ENCODE data around the gene CYYR1.

Gene CYYR1

GRCh38 chr21:26422138-26422537 is 150.9 kb downstream of the CYYR1 start:
- no peak overlapping the region for H3K4me3 ChIP-seq (IDR thresholded peaks at IDR 0.05; ENCODE audit: insufficient read depth, low read depth, low read length)
- H4K20me1 ChIP-seq (ENCODE audit: insufficient read depth) = no peaks in the 10 kb centered on the region
- H3K79me2 ChIP-seq (ENCODE audit: insufficient read depth, low read depth) = no peaks in the 10 kb centered on the region
- H3K4me1 ChIP-seq (ENCODE audit: low read depth, poor library complexity, severe bottlenecking) = no peaks in the 10 kb centered on the region
- no peak overlapping the region for H2AFZ ChIP-seq (ENCODE audit: low read depth)
- H3K27ac ChIP-seq = no peak overlapping the region
- H3K9ac ChIP-seq = no peak overlapping the region
- H3K36me3 ChIP-seq (ENCODE audit: insufficient read depth) = no peaks in the 10 kb centered on the region
- TF ChIP-seq CTCF (conservative IDR thresholded peaks at IDR 0.05; ENCODE audit: low read depth, low read length) = no peak
- H3K4me2 ChIP-seq = no peak overlapping the region
- H3K27me3 ChIP-seq (ENCODE audit: insufficient read depth, low read depth) = no peaks in the 10 kb centered on the region

- Histone ChIP-seq H3K4me2 (no peak overlapping the region), H4K20me1 (ENCODE audit: insufficient read depth) (no peaks in the 10 kb centered on the region)
Observed at GRCh38 chr21:26421724-26422123, 151.4 kb downstream of the CYYR1 start.

More at GRCh38 chr21:26421724-26422123, 151.4 kb downstream of the CYYR1 start:
- Histone ChIP-seq H3K4me3 (IDR thresholded peaks at IDR 0.05; ENCODE audit: insufficient read depth, low read depth, low read length) (no peak overlapping the region), H3K79me2 (ENCODE audit: insufficient read depth, low read depth) (no peaks in the 10 kb centered on the region), H3K9ac (no peak overlapping the region), H3K36me3 (ENCODE audit: insufficient read depth) (no peaks in the 10 kb centered on the region), H3K27ac (no peak overlapping the region), H3K27me3 (ENCODE audit: insufficient read depth, low read depth) (no peaks in the 10 kb centered on the region), H2AFZ (ENCODE audit: low read depth) (no peak overlapping the region), H3K4me1 (ENCODE audit: low read depth, poor library complexity, severe bottlenecking) (no peaks in the 10 kb centered on the region)
- TF ChIP-seq CTCF (conservative IDR thresholded peaks at IDR 0.05; ENCODE audit: low read depth, low read length) = no peak
